ENCODE results near the gene LRFN3.
A peak's percentile ranks its signal among the peaks of the same experiment; 100 is the strongest.
"Not testable (repeated sequence)": the region's sequence is repeated elsewhere in the genome, so short reads cannot be mapped to it uniquely, and the experiment has no call there.

LRFN3 gene

GRCh38 chr19:35908010-35908441 lies 28.1 kb upstream of the LRFN3 start, which contains the start of gene TYROBP:
Gene TYROBP, minus strand, starts transcription at chr19:35908295. Its CDS starts 67 bp downstream, at chr19:35908228.
- peak; percentile 50 for DNase-seq

- DNase-seq, result peak; percentile 87
Observed at GRCh38 chr19:35908973-35909683, 27.0 kb upstream of the LRFN3 start.

- no peak for DNase-seq
Observed at GRCh38 chr19:35909684-35910035, 26.5 kb upstream of the LRFN3 start.

- DNase-seq, result not testable (repeated sequence)
Observed at GRCh38 chr19:35910355-35910754, 25.8 kb upstream of the LRFN3 start.

GRCh38 chr19:35911173-35911572 lies 25.0 kb upstream of the LRFN3 start:
- no peak for DNase-seq

GRCh38 chr19:35911790-35912189 lies 24.4 kb upstream of the LRFN3 start:
- no peak for DNase-seq

- DNase-seq, result no peak
Observed at GRCh38 chr19:35913589-35913988, 22.6 kb upstream of the LRFN3 start.

- no peak for DNase-seq
Observed at GRCh38 chr19:35915443-35915842, 20.7 kb upstream of the LRFN3 start.

GRCh38 chr19:35919306-35919705 lies 16.9 kb upstream of the LRFN3 start:
- DNase-seq, result no peak

- DNase-seq, result no peak
Observed at GRCh38 chr19:35921012-35921411, 15.2 kb upstream of the LRFN3 start.

GRCh38 chr19:35925501-35925900 lies 10.7 kb upstream of the LRFN3 start:
- no peak for DNase-seq

- no peak for DNase-seq
Observed at GRCh38 chr19:35928507-35928906, 7.7 kb upstream of the LRFN3 start.

GRCh38 chr19:35929876-35930275 lies 6.3 kb upstream of the LRFN3 start:
- DNase-seq, result peak; percentile 39

GRCh38 chr19:35931161-35931873 lies 4.9 kb upstream of the LRFN3 start:
- DNase-seq, result peak; percentile 100

- no peak for DNase-seq
Observed at GRCh38 chr19:35931874-35932202, 4.3 kb upstream of the LRFN3 start.

GRCh38 chr19:35932291-35932936 lies 3.8 kb upstream of the LRFN3 start:
- no peak for DNase-seq

- DNase-seq, result no peak
Observed at GRCh38 chr19:35936738-35937268, 629 bp downstream of the LRFN3 start.

GRCh38 chr19:35937345-35938281 lies 1.4 kb downstream of the LRFN3 start:
- DNase-seq, result no peak

- no peak for DNase-seq
Observed at GRCh38 chr19:35938282-35939224, 2.4 kb downstream of the LRFN3 start.

- DNase-seq, result no peak
Observed at GRCh38 chr19:35939307-35940077, 3.3 kb downstream of the LRFN3 start.

Data from hematopoietic multipotent progenitor cell treated with erythropoietin and hydrocortisone succinate and interleukin-3 and kit ligand, for 6 days (in vitro differentiated cells).